T-helper 1 cell treated with Interleukin-12 subunit alpha and Interleukin-12 subunit beta and Interleukin-4 antibody, amounts not matched to agents 30 μg/mL and 1 μg/mL, for 36 hours (primary cell): Measurements from ENCODE around the gene MTRR.

ENCODE experiments used
- H3K27ac Mint-ChIP-seq: one replicate; pipeline ENCODE4 v1.8.0; 2021; ENCODE audit warnings: mild to moderate bottlenecking, mixed read lengths
- H3K27me3 Mint-ChIP-seq: one replicate; pipeline ENCODE4 v1.8.0; 2021; ENCODE audit warnings: low read depth, mixed read lengths
- H3K36me3 Mint-ChIP-seq: one replicate; pipeline ENCODE4 v1.8.0; 2021; ENCODE audit warnings: low read depth, mixed read lengths
- H3K4me1 Mint-ChIP-seq: one replicate; pipeline ENCODE4 v1.8.0; 2021; ENCODE audit warnings: low read depth, mixed read lengths
- H3K4me3 Mint-ChIP-seq: one replicate; pipeline ENCODE4 v1.8.0; 2021; ENCODE audit warnings: mild to moderate bottlenecking, moderate library complexity, mixed read lengths
- H3K9me3 Mint-ChIP-seq: one replicate; pipeline ENCODE4 v1.8.0; 2021; ENCODE audit warnings: mixed read lengths

The MTRR gene

GRCh38 chr5:7850395-7851239 is 18.3 kb upstream of the MTRR start, which contains the start of gene CFAP90:
Gene CFAP90 (minus strand): TSS chr5:7851133. CDS start chr5:7851021, 112 bp downstream.
- H3K27me3 Mint-ChIP-seq: peaks cover 47% of the 10 kb centered on the region
- H3K36me3 Mint-ChIP-seq: no peaks in the 10 kb centered on the region
- no peak within 1 kb of the TSS for H3K27ac Mint-ChIP-seq
- H3K4me3 Mint-ChIP-seq: peak within 1 kb of the TSS; percentile 79
- peaks cover 14% of the 10 kb centered on the region for H3K4me1 Mint-ChIP-seq
- H3K9me3 Mint-ChIP-seq: peaks cover 8% of the 10 kb centered on the region

GRCh38 chr5:7851240-7851592 is 17.7 kb upstream of the MTRR start:
- Mint-ChIP-seq H3K4me1 (peaks cover 14% of the 10 kb centered on the region), H3K4me3 (peak overlapping the region; percentile 79), H3K27ac (no peak overlapping the region), H3K27me3 (peaks cover 47% of the 10 kb centered on the region), H3K36me3 (no peaks in the 10 kb centered on the region), H3K9me3 (peaks cover 8% of the 10 kb centered on the region)

- H3K4me1 Mint-ChIP-seq: peaks cover 15% of the 10 kb centered on the region
- H3K36me3 Mint-ChIP-seq: no peaks in the 10 kb centered on the region
- no peak overlapping the region for H3K27ac Mint-ChIP-seq
- H3K9me3 Mint-ChIP-seq: peaks cover 8% of the 10 kb centered on the region
- H3K27me3 Mint-ChIP-seq: peaks cover 42% of the 10 kb centered on the region
- peak overlapping the region; percentile 19 for H3K4me3 Mint-ChIP-seq
Measured at GRCh38 chr5:7851617-7852289, 17.2 kb upstream of the MTRR start.

- peaks cover 35% of the 10 kb centered on the region for H3K27me3 Mint-ChIP-seq
- H3K27ac Mint-ChIP-seq: no peak overlapping the region
- no peak overlapping the region for H3K4me3 Mint-ChIP-seq
Measured at GRCh38 chr5:7852542-7852941, 16.4 kb upstream of the MTRR start.

GRCh38 chr5:7852988-7853387 is 16.0 kb upstream of the MTRR start:
- H3K4me3 Mint-ChIP-seq: no peak overlapping the region

More at GRCh38 chr5:7852542-7852941, 16.4 kb upstream of the MTRR start:
- Mint-ChIP-seq H3K4me1 (peaks cover 20% of the 10 kb centered on the region), H3K9me3 (peaks cover 8% of the 10 kb centered on the region), H3K36me3 (no peaks in the 10 kb centered on the region)

GRCh38 chr5:7855611-7856010 is 13.3 kb upstream of the MTRR start:
- Mint-ChIP-seq H3K27ac (no peak overlapping the region), H3K36me3 (peaks cover 9% of the 10 kb centered on the region), H3K4me3 (no peak overlapping the region)

More at GRCh38 chr5:7852988-7853387, 16.0 kb upstream of the MTRR start:
- H3K27ac Mint-ChIP-seq: no peak overlapping the region
- H3K4me1 Mint-ChIP-seq: peaks cover 25% of the 10 kb centered on the region
- peaks cover 31% of the 10 kb centered on the region for H3K27me3 Mint-ChIP-seq
- peaks cover 8% of the 10 kb centered on the region for H3K9me3 Mint-ChIP-seq
- H3K36me3 Mint-ChIP-seq: no peaks in the 10 kb centered on the region

GRCh38 chr5:7856855-7857254 is 12.1 kb upstream of the MTRR start:
- Mint-ChIP-seq H3K27me3 (peaks cover 2% of the 10 kb centered on the region), H3K4me3 (no peak overlapping the region), H3K36me3 (peaks cover 14% of the 10 kb centered on the region), H3K9me3 (peaks cover 8% of the 10 kb centered on the region), H3K4me1 (peaks cover 29% of the 10 kb centered on the region), H3K27ac (no peak overlapping the region)

More at GRCh38 chr5:7855611-7856010, 13.3 kb upstream of the MTRR start:
- Mint-ChIP-seq H3K27me3 (peaks cover 9% of the 10 kb centered on the region), H3K4me1 (peaks cover 34% of the 10 kb centered on the region), H3K9me3 (peaks cover 8% of the 10 kb centered on the region)

- Mint-ChIP-seq H3K27me3 (no peaks in the 10 kb centered on the region), H3K27ac (peak overlapping the region; percentile 71), H3K36me3 (peaks cover 15% of the 10 kb centered on the region), H3K4me1 (peaks cover 26% of the 10 kb centered on the region), H3K4me3 (no peak overlapping the region), H3K9me3 (peaks cover 6% of the 10 kb centered on the region)
Measured at GRCh38 chr5:7857361-7857760, 11.6 kb upstream of the MTRR start.

- H3K27ac Mint-ChIP-seq: peak overlapping the region; percentile 88
- peaks cover 20% of the 10 kb centered on the region for H3K36me3 Mint-ChIP-seq
- peaks cover 23% of the 10 kb centered on the region for H3K4me1 Mint-ChIP-seq
- no peaks in the 10 kb centered on the region for H3K27me3 Mint-ChIP-seq
- H3K4me3 Mint-ChIP-seq: no peak overlapping the region
- H3K9me3 Mint-ChIP-seq: peaks cover 3% of the 10 kb centered on the region
Measured at GRCh38 chr5:7857926-7858632, 10.9 kb upstream of the MTRR start.

- Mint-ChIP-seq H3K36me3 (peaks cover 35% of the 10 kb centered on the region), H3K27ac (no peak overlapping the region), H3K27me3 (no peaks in the 10 kb centered on the region), H3K4me3 (no peak overlapping the region), H3K4me1 (peaks cover 35% of the 10 kb centered on the region), H3K9me3 (no peaks in the 10 kb centered on the region)
Measured at GRCh38 chr5:7866196-7866595, 2.8 kb upstream of the MTRR start.

- H3K4me3 Mint-ChIP-seq: peak overlapping the region; percentile 94
- H3K27me3 Mint-ChIP-seq: no peaks in the 10 kb centered on the region
- H3K36me3 Mint-ChIP-seq: peaks cover 35% of the 10 kb centered on the region
- no peak overlapping the region for H3K27ac Mint-ChIP-seq
- no peaks in the 10 kb centered on the region for H3K9me3 Mint-ChIP-seq
- H3K4me1 Mint-ChIP-seq: peaks cover 45% of the 10 kb centered on the region
Measured at GRCh38 chr5:7867260-7867659, 1.7 kb upstream of the MTRR start.

- Mint-ChIP-seq H3K27ac (peak overlapping the region; percentile 81), H3K4me1 (peaks cover 54% of the 10 kb centered on the region), H3K4me3 (peak overlapping the region; percentile 94), H3K9me3 (no peaks in the 10 kb centered on the region), H3K27me3 (no peaks in the 10 kb centered on the region), H3K36me3 (peaks cover 34% of the 10 kb centered on the region)
Measured at GRCh38 chr5:7868427-7868772, 548 bp upstream of the MTRR start.

- no peaks in the 10 kb centered on the region for H3K9me3 Mint-ChIP-seq
- H3K36me3 Mint-ChIP-seq: peaks cover 38% of the 10 kb centered on the region
- H3K4me3 Mint-ChIP-seq: peak overlapping the region; percentile 91
- H3K27ac Mint-ChIP-seq: peak overlapping the region; percentile 70
- H3K4me1 Mint-ChIP-seq: peaks cover 61% of the 10 kb centered on the region
- no peaks in the 10 kb centered on the region for H3K27me3 Mint-ChIP-seq
Measured at GRCh38 chr5:7869474-7870136, 657 bp downstream of the MTRR start.

GRCh38 chr5:7871653-7872052 is 2.7 kb downstream of the MTRR start:
- H3K9me3 Mint-ChIP-seq: no peaks in the 10 kb centered on the region
- H3K27me3 Mint-ChIP-seq: no peaks in the 10 kb centered on the region
- peaks cover 40% of the 10 kb centered on the region for H3K36me3 Mint-ChIP-seq
- H3K27ac Mint-ChIP-seq: no peak overlapping the region
- H3K4me1 Mint-ChIP-seq: peaks cover 51% of the 10 kb centered on the region
- no peak overlapping the region for H3K4me3 Mint-ChIP-seq
